DMS153 treated with DMSO at 0.1 percent for 48 hours (cell line): ENCODE results near the gene DIS3L2.

Experiments used
- DNase-seq: peaks from one replicate; lab custom pipeline; 2025; ENCODE audit not compliant: unreplicated experiment; lab: John Stamatoyannopoulos, UW

The DIS3L2 gene

GRCh38 chr2:232255033-232255432 lies 293.5 kb downstream of the DIS3L2 start:
- DNase-seq = no peak

GRCh38 chr2:232260075-232260474 lies 298.6 kb downstream of the DIS3L2 start:
- no peak for DNase-seq

- DNase-seq = no peak
These were observed 300.3 kb downstream of the DIS3L2 start for GRCh38 chr2:232261776-232262175.

GRCh38 chr2:232263295-232263694 lies 301.8 kb downstream of the DIS3L2 start:
- no peak for DNase-seq

GRCh38 chr2:232264081-232264480 lies 302.6 kb downstream of the DIS3L2 start:
- DNase-seq = no peak

- no peak for DNase-seq
These were observed 303.8 kb downstream of the DIS3L2 start for GRCh38 chr2:232265329-232265728.

GRCh38 chr2:232268636-232269165 lies 307.2 kb downstream of the DIS3L2 start:
- DNase-seq = no peak

- DNase-seq = no peak
These were observed 308.4 kb downstream of the DIS3L2 start for GRCh38 chr2:232269867-232270266.

GRCh38 chr2:232273903-232274643 lies 312.6 kb downstream of the DIS3L2 start:
- no peak for DNase-seq

GRCh38 chr2:232275670-232276069 lies 314.2 kb downstream of the DIS3L2 start:
- no peak for DNase-seq

- no peak for DNase-seq
These were observed 314.7 kb downstream of the DIS3L2 start for GRCh38 chr2:232276084-232276732.

- no peak for DNase-seq
These were observed 315.3 kb downstream of the DIS3L2 start for GRCh38 chr2:232276733-232277313.

- DNase-seq = no peak
These were observed 317.0 kb downstream of the DIS3L2 start for GRCh38 chr2:232278534-232278933.

- no peak for DNase-seq
These were observed 318.8 kb downstream of the DIS3L2 start for GRCh38 chr2:232280341-232280740.

GRCh38 chr2:232281858-232282507 lies 320.5 kb downstream of the DIS3L2 start:
- DNase-seq = no peak

GRCh38 chr2:232282508-232283055 lies 321.1 kb downstream of the DIS3L2 start:
- no peak for DNase-seq

GRCh38 chr2:232286001-232286868 lies 324.7 kb downstream of the DIS3L2 start:
- no peak for DNase-seq

- no peak for DNase-seq
These were observed 325.8 kb downstream of the DIS3L2 start for GRCh38 chr2:232287316-232287715.

GRCh38 chr2:232288489-232289030 lies 327.0 kb downstream of the DIS3L2 start:
- no peak for DNase-seq

- no peak for DNase-seq
These were observed 329.2 kb downstream of the DIS3L2 start for GRCh38 chr2:232290668-232291067.
